Activated CD8-positive, alpha-beta memory T cell treated with anti-CD3 and anti-CD28 coated beads for 4 hours (primary cell): ENCODE results near the gene HIVEP2.

ENCODE experiments used
- DNase-seq, 2 donors: peaks; one replicate each; pipeline ENCODE4 v3.0.0-alpha.2; 2020; ENCODE audit warnings: low read depth in 2 of 2

The HIVEP2 gene

DNA sequence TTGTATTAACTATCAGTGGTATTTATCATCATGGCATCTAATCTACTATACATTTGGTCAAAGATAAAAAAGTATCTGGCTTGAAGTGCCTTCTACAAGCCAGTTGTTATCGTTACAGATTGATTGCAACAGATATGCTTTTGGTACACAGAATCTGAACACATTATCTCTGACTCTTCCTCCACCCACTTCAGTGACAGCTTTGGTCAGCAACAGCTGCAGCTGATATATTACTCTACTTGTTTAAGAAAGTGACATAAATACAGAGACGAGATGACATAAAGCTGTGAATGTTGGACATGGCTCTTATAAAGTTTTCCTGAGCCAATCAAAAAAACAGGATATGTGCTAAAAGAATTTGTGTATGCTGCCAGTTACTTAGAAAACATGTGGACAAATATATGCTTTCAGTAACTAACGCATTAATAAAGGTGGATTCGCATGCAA is 77.6 kb downstream of the HIVEP2 start:
- DNase-seq = no peak

- no peak for DNase-seq
Observed at GRCh38 chr6:142863981-142864380, 81.0 kb downstream of the HIVEP2 start.

DNA sequence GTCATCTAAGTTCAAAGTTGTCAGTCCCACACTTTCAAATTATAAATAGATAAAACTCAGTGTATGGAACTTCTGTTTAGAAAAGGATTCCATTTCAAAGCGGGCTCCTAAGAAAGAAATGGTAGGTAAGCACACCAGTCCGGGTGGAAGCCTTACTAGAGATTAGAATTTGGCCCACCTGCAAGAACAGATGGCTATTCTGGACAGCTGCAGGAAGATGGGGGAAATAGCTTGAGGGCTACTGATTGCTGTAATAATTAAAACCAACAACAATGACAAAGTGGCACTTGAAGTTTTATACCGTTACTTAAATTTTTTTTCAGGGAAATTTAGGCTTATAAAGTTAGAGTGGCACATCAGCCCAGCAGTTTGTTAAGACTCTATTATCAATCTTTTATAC is 83.3 kb downstream of the HIVEP2 start:
- DNase-seq = no peak

DNA sequence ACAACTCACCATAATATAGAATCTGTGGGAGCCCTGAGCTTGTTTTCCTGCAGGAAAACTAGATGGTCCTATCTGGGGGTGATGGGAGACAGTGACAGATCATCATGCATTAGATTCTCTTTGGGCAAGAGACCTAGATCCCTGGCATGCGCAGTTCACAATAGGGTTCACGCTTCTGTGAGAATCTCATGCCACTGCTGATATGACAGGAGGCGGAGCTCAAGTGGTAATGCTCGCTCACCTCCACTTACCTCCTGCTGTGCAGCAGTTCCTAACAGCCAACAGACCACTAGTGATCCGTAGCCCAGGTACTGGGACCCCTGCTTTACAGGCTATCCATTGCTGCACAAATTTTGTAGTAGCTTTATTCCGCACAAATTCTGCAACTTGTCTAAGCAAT is 84.5 kb downstream of the HIVEP2 start:
- no peak for DNase-seq

- DNase-seq = no peak
Observed at GRCh38 chr6:142857796-142858555, 87.0 kb downstream of the HIVEP2 start.

- no peak for DNase-seq
Observed at GRCh38 chr6:142857233-142857761, 87.7 kb downstream of the HIVEP2 start.

GRCh38 chr6:142856624-142857232 is 88.2 kb downstream of the HIVEP2 start:
- DNase-seq = no peak

GRCh38 chr6:142855893-142856623 is 88.9 kb downstream of the HIVEP2 start:
- DNase-seq = no peak

GRCh38 chr6:142854589-142855488 is 90.1 kb downstream of the HIVEP2 start:
- DNase-seq = no peak

GRCh38 chr6:142853244-142854180 is 91.5 kb downstream of the HIVEP2 start:
- no peak for DNase-seq

DNA sequence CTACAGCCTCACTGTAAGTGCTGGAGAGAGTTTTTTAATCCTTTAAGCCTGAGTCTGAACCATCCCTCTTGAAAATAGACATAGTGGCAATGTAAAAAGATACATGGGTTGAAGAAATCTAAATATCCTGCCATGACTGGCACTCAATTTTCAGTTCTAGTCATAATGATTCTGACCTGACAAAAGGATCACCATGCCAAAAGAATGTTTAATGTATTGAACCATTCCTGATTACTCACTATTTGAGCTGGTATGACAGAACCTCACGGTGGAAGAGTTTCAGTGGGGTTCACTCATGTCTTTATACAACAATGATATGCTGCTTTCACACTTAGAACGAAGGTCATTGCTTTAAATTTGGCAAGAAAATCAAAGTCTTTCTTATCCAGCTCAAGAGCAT is 93.4 kb downstream of the HIVEP2 start:
- no peak for DNase-seq

DNA sequence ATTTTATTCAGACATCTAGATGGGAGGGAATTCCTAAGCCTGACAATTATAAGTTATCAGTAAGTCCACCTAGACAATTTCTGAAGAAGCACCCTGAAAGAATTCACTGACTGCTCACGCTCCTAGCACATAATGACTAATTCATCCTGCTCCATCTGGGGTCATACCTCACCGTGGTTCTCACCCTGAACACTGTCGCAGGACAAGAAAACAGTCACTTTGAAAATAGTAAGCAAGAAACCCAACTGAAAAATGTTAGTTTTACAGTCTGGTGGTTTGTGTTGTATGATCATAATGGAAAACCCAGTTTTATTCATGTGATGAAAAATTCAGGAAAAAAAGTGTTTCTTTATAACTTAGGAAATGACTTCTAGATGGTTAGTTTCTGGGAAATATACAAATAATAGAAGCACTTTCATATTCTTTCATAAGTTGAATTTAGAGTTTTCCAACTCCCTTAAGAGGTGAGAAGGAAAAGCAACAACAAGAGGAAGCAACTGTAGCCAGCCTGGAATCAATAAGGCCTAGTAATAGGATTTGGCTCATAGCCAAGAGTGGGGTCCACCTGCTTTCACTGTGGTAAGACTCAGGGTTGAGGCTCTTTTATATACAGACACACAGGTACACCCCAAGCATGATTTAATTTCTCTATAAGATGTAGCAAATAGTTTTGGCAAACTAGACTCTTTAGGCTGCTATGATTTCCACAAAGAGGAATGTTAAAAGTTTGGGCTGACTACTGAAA is 94.1 kb downstream of the HIVEP2 start:
- DNase-seq = no peak

DNA sequence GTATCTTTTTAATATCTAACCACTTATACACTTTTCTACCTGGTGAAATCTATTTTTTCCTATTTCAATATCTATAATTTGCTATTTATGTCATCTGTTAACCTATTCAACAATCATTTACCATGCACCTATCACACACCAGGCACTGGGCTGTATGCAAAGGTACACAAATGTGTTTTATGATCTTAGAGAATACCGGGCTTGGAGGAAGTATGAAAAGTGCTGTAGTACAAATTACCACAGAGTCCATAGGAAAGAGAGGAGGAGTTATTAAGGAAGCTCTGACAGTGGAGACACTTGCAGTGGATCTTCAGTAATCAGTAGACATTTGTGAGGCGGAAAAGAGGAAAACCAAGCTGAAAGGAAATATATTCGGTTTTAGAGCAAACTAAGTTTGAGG is 96.0 kb downstream of the HIVEP2 start:
- DNase-seq = no peak

DNA sequence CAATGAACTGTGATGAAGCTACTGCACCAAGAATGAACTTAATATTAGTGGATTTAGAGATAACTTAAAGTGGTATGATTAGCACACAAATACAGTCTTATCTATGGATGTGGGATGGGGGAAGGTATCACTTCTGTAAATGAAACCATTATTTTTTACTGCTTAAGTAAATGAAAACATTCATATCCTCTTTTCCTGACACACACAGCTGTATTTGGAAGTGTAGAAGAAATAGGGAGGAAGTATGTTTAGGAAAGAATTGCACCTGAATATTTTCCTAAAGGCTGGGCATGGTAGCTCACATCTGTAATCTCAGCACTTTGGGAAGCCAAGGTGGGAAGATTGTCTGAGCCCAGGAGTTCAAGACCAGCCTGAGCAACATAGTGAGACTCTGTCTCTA is 96.8 kb downstream of the HIVEP2 start:
- no peak for DNase-seq

GRCh38 chr6:142846883-142847287 is 98.1 kb downstream of the HIVEP2 start:
- no peak for DNase-seq

DNA sequence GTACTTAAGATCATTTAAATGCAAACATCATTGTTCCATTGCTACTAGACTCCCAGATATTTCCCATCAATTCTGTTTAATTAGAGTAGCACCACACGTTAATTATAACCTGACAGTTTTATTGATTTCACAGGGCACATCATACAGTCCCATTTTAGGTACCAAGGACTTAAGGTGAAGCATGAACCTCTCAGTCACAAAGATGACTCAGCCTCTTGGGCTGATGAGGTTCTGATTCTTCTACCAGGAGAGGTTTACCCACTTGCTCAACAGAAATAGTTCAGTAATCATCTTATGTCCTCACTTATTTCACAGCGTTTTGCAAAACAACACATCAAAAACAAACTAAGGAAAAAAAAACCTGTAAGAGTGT is 98.5 kb downstream of the HIVEP2 start:
- DNase-seq = no peak

DNA sequence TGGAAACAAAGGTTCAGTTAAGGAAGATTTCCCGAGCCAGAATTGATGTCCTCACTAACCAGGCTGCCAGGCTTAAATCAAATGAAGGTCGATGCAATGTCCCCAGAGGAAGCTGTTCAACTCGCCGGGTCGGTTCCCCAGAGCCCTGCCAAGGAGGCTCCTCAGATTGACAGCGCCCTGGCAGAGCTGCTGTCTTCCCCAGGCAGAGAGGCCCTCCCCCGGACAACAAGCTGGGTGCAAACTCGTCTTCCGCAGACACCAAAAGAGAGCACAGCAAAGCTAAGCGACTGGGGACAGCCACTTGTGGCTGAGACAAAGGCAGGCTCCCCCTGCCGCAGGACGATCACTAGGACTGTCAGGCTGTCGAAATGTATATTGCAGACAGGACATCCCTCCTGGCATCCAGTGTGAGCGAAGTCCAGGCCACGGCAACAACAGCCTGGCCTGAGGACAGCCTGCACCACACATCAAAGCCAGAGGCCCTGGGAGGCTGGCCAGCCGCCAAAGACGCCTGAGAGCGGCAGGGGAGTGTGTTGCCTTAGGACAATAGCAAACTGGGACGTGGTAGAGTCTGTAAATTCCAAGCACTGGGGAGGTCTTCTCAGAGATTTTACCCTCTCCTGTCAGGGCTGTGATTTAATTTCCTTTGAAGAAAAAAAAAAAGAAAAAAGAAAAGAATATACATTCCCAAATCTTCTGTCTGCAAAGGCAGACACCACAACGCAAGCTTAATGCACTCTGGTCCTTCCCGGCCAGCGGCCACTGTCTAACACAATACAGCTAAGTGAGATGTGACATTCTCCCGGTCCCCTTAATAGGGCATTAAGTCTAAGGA is 99.1 kb downstream of the HIVEP2 start:
- no peak for DNase-seq

- DNase-seq = no peak
Observed at GRCh38 chr6:142845143-142845571, 99.8 kb downstream of the HIVEP2 start.
